Osteoblast (primary cell): ENCODE results near the gene NRAP. TPM values are rescaled to one million over a fixed set of nuclear protein-coding genes. Genes with fewer than 3 reads are reported as not detected.

ENCODE experiments used
- DNase-seq: peaks from one replicate; pipeline ENCODE4 v3.0.0; 2011; ENCODE audit warnings: low spot score, mixed read lengths; ENCODE audit not compliant: insufficient read length; ENCODE audit errors: missing footprints
- H2AFZ ChIP-seq: 2 replicates; pipeline ENCODE4 v1.6.0; 2011; ENCODE audit warnings: mild to moderate bottlenecking, low read length
- H3K27ac ChIP-seq: 2 replicates; pipeline ENCODE4 v1.5.1; 2011; ENCODE audit warnings: mild to moderate bottlenecking, low read depth, low read length, moderate library complexity
- H3K27me3 ChIP-seq: 2 replicates; pipeline ENCODE4 v1.6.0; 2012; ENCODE audit warnings: mild to moderate bottlenecking, control low read depth, inconsistent platforms, low read length, moderate library complexity; ENCODE audit not compliant: insufficient read depth
- H3K36me3 ChIP-seq: 2 replicates; pipeline ENCODE4 v1.5.1; 2011; ENCODE audit warnings: mild to moderate bottlenecking, low read length, control low read depth, moderate library complexity; ENCODE audit not compliant: insufficient read depth
- H3K4me1 ChIP-seq: 2 replicates; pipeline ENCODE4 v1.5.1; 2011; ENCODE audit warnings: mild to moderate bottlenecking, low read length, control low read depth, moderate library complexity; ENCODE audit not compliant: insufficient read depth
- H3K4me2 ChIP-seq: 2 replicates; pipeline ENCODE4 v1.6.0; 2011; ENCODE audit warnings: mild to moderate bottlenecking, low read length; ENCODE audit not compliant: insufficient read depth
- H3K4me3 ChIP-seq: fragments of 200-600 bp; sonication (generic); 3 replicates; pipeline ENCODE4 v1.5.1; 2012; ENCODE audit warnings: mild to moderate bottlenecking, low read length, inconsistent platforms; ENCODE audit not compliant: insufficient read depth
- H3K79me2 ChIP-seq: 2 replicates; pipeline ENCODE4 v1.6.0; 2012; ENCODE audit warnings: mild to moderate bottlenecking, low read length, control low read depth, inconsistent platforms; ENCODE audit not compliant: insufficient read depth
- H3K9me3 ChIP-seq: 2 replicates; pipeline ENCODE4 v1.5.1; 2011; ENCODE audit warnings: low read depth, low read length, control low read depth
- H4K20me1 ChIP-seq: 2 replicates; pipeline ENCODE4 v1.6.0; 2012; ENCODE audit warnings: mild to moderate bottlenecking, low read length, control low read depth; ENCODE audit not compliant: insufficient read depth
- CTCF ChIP-seq: IDR thresholded peaks from 2 replicates; pipeline ENCODE4 v1.5.1; 2011; ENCODE audit warnings: mild to moderate bottlenecking, low read depth, low read length, moderate library complexity; ENCODE audit errors: extremely low read depth
- total RNA-seq: library from RNA; depleted of rRNA; stranded (reverse); fragments of >200 nt; gene quantifications from 2 replicates; pipeline ENCODE4 v1.2.3, GENCODE V29; 2012

Gene NRAP
- total RNA-seq, 1 donor: not detected

- Histone ChIP-seq H4K20me1 (peaks cover 32% of the 10 kb centered on the region), H3K27me3 (no peaks in the 10 kb centered on the region)
- no peak for TF ChIP-seq CTCF
Observed at GRCh38 chr10:113711142-113711541, 47.3 kb upstream of the NRAP start.

GRCh38 chr10:113709221-113709838 is 45.5 kb upstream of the NRAP start:
- peaks cover 30% of the 10 kb centered on the region for H4K20me1 ChIP-seq
- H3K4me2 ChIP-seq: peak overlapping the region; percentile 9
- H3K79me2 ChIP-seq: no peaks in the 10 kb centered on the region
- H3K27ac ChIP-seq: peak overlapping the region; percentile 34
- no peaks in the 10 kb centered on the region for H3K9me3 ChIP-seq
- peaks cover 7% of the 10 kb centered on the region for H3K4me1 ChIP-seq
- H3K27me3 ChIP-seq: no peaks in the 10 kb centered on the region
- H2AFZ ChIP-seq: no peak overlapping the region
- no peak for TF ChIP-seq CTCF
- DNase-seq: peak; percentile 82
- no peaks in the 10 kb centered on the region for H3K36me3 ChIP-seq
- H3K4me3 ChIP-seq: no peak overlapping the region

More at GRCh38 chr10:113711142-113711541, 47.3 kb upstream of the NRAP start:
- Histone ChIP-seq H3K4me1 (peaks cover 7% of the 10 kb centered on the region), H3K27ac (no peak overlapping the region), H2AFZ (no peak overlapping the region), H3K4me3 (no peak overlapping the region), H3K79me2 (no peaks in the 10 kb centered on the region), H3K9me3 (no peaks in the 10 kb centered on the region), H3K4me2 (no peak overlapping the region), H3K36me3 (no peaks in the 10 kb centered on the region)
- no peak for DNase-seq

GRCh38 chr10:113708640-113709039 is 44.8 kb upstream of the NRAP start:
- Histone ChIP-seq H3K36me3 (no peaks in the 10 kb centered on the region), H2AFZ (no peak overlapping the region), H3K9me3 (no peaks in the 10 kb centered on the region), H3K4me2 (no peak overlapping the region), H3K79me2 (no peaks in the 10 kb centered on the region), H3K27me3 (no peaks in the 10 kb centered on the region), H3K4me1 (peaks cover 7% of the 10 kb centered on the region), H4K20me1 (peaks cover 23% of the 10 kb centered on the region), H3K27ac (no peak overlapping the region), H3K4me3 (no peak overlapping the region)
- DNase-seq: no peak
- no peak for TF ChIP-seq CTCF

- DNase-seq: no peak
- peaks cover 7% of the 10 kb centered on the region for H3K4me1 ChIP-seq
- no peak overlapping the region for H3K4me2 ChIP-seq
- H2AFZ ChIP-seq: no peak overlapping the region
- H3K4me3 ChIP-seq: no peak overlapping the region
- no peak for TF ChIP-seq CTCF
- H4K20me1 ChIP-seq: peaks cover 20% of the 10 kb centered on the region
- H3K27ac ChIP-seq: no peak overlapping the region
- no peaks in the 10 kb centered on the region for H3K9me3 ChIP-seq
- no peaks in the 10 kb centered on the region for H3K36me3 ChIP-seq
- no peaks in the 10 kb centered on the region for H3K27me3 ChIP-seq
- H3K79me2 ChIP-seq: no peaks in the 10 kb centered on the region
Observed at GRCh38 chr10:113706623-113707022, 42.8 kb upstream of the NRAP start.
